A549 (cell line): ENCODE data around the gene CABP4. TPM values are rescaled to one million over a fixed set of nuclear protein-coding genes. Genes with fewer than 3 reads are reported as not detected.
"Not testable (repeated sequence)": the region's sequence is repeated elsewhere in the genome, so short reads cannot be mapped to it uniquely, and the experiment has no call there.

Experiments used
- ATAC-seq, 2 experiments: fragments of 200-7000 bp in 1 of 2; fragments of >200 bp in 1 of 2; cut with Nextera tagmentation in 1 of 2; cut with Tn5 transposase in 1 of 2; 3 replicates each; pipeline versions ENCODE4 v1.8.0 to v1.9.1; 2018 to 2020; ENCODE audit warnings: mild to moderate bottlenecking in 1 of 2, moderate library complexity in 1 of 2
- CTCF ChIA-PET: fragments of 300-600 bp; sonication (Branson Sonifier 250); formaldehyde crosslinking; extraction: SDS; loops from one replicate; lab custom pipeline; 2021; ENCODE audit warnings: antibody characterized with exemption, inconsistent platforms; lab: Yijun Ruan, JAX
- POLR2A ChIA-PET: fragments of 350-600 bp; formaldehyde crosslinking; extraction: SDS; loops from one replicate; lab custom pipeline; 2021; ENCODE audit warnings: antibody characterized with exemption, inconsistent platforms; lab: Yijun Ruan, JAX
- DNase-seq, 2 experiments: peaks; one replicate each; pipeline versions ENCODE4 v3.0.0 to v3.0.0-alpha.2; 2011 to 2016; ENCODE audit warnings: low read depth in 1 of 2, low spot score in 1 of 2
- FAIRE-seq: peaks from 2 replicates; lab custom pipeline; 2011; peaks lifted over from hg19 to GRCh38; lab: Jason Lieb, UNC
- H3K27ac ChIP-seq, 2 experiments: fragments of >200 bp; sonication (Bioruptor Twin); formaldehyde crosslinking; 3 replicates each; pipeline ENCODE4 v1.5.1; 2016 to 2017
- H3K4me1 ChIP-seq: fragments of >200 bp; sonication (Bioruptor Twin); formaldehyde crosslinking; 3 replicates; pipeline ENCODE4 v1.6.1; 2016
- H3K4me2 ChIP-seq: fragments of >200 bp; sonication (Bioruptor Twin); formaldehyde crosslinking; 3 replicates; pipeline ENCODE4 v1.6.1; 2016
- H3K4me3 ChIP-seq: fragments of >200 bp; sonication (Bioruptor Twin); formaldehyde crosslinking; 3 replicates; pipeline ENCODE4 v1.5.1; 2016
- H3K9me3 ChIP-seq: fragments of >200 bp; sonication (Bioruptor Twin); formaldehyde crosslinking; 3 replicates; pipeline ENCODE4 v1.6.1; 2016
- BHLHE40 ChIP-seq: IDR thresholded peaks from 2 replicates; pipeline ENCODE4 v1.6.1; 2012; ENCODE audit warnings: low read depth, low read length, inconsistent platforms
- CEBPB ChIP-seq, 2 experiments: fragments of >200 bp in 1 of 2; sonication (Bioruptor Twin) in 1 of 2; formaldehyde crosslinking in 1 of 2; IDR thresholded peaks; 2 replicates each; pipeline ENCODE4 v1.6.1; 2012 to 2016
- EHF ChIP-seq: fragments of 250-450 bp; sonication (Bioruptor Pico); IDR thresholded peaks from 2 replicates; pipeline ENCODE4 v1.5.0; 2020; ENCODE audit warnings: mild to moderate bottlenecking
- EHMT2 ChIP-seq: fragments of 200-600 bp; sonication (generic); IDR thresholded peaks from 2 replicates; pipeline ENCODE4 v1.6.1; 2016; ENCODE audit warnings: antibody characterized with exemption, low read depth, mild to moderate bottlenecking, moderate library complexity
- FOSB ChIP-seq: fragments of 250-450 bp; sonication (Bioruptor Pico); IDR thresholded peaks from 2 replicates; pipeline ENCODE4 v1.5.0; 2020; ENCODE audit warnings: mild to moderate bottlenecking, moderate library complexity
- HEYL ChIP-seq: fragments of 250-450 bp; sonication (Bioruptor Pico); IDR thresholded peaks from 2 replicates; pipeline ENCODE4 v1.8.0; 2021; ENCODE audit warnings: mild to moderate bottlenecking, moderate library complexity
- HOXA7 ChIP-seq: fragments of 250-450 bp; sonication (Bioruptor Pico); IDR thresholded peaks from 2 replicates; pipeline ENCODE4 v1.5.0; 2020; ENCODE audit warnings: mild to moderate bottlenecking, moderate library complexity
- JUNB ChIP-seq: fragments of >200 bp; sonication (Bioruptor Twin); formaldehyde crosslinking; IDR thresholded peaks from 2 replicates; pipeline ENCODE4 v1.6.1; 2016
- MAZ ChIP-seq: fragments of 150-350 bp; IDR thresholded peaks from 2 replicates; pipeline ENCODE4 v1.6.1; 2014; ENCODE audit warnings: antibody characterized with exemption, low read depth, low read length, borderline replicate concordance
- NFE2L2 ChIP-seq: fragments of 150-350 bp; conservative IDR thresholded peaks from 2 replicates; pipeline ENCODE4 v1.6.1; 2014; ENCODE audit warnings: low read length
- POLR2AphosphoS2 ChIP-seq: conservative IDR thresholded peaks from 2 replicates; pipeline ENCODE4 v1.6.1; 2012; ENCODE audit warnings: low read length, improper control_type of control experiment, inconsistent platforms
- RAD21 ChIP-seq, 2 experiments: fragments of >200 bp in 1 of 2; sonication (Bioruptor Twin) in 1 of 2; formaldehyde crosslinking in 1 of 2; IDR thresholded peaks in 1 of 2; conservative IDR thresholded peaks in 1 of 2; 2 replicates in 1 of 2; 3 replicates in 1 of 2; pipeline ENCODE4 v1.6.1; 2012 to 2018; ENCODE audit warnings: inconsistent platforms in 1 of 2
- RARB ChIP-seq: fragments of 250-450 bp; sonication (Bioruptor Pico); IDR thresholded peaks from 2 replicates; pipeline ENCODE4 v1.8.0; 2021; ENCODE audit warnings: mild to moderate bottlenecking, moderate library complexity
- RCOR1 ChIP-seq: fragments of 150-350 bp; IDR thresholded peaks from 2 replicates; pipeline ENCODE4 v1.6.1; 2014; ENCODE audit warnings: antibody characterized with exemption, low read length, low read depth
- RFX5 ChIP-seq: fragments of 450-650 bp; IDR thresholded peaks from 2 replicates; pipeline ENCODE4 v1.7.1; 2014; ENCODE audit warnings: antibody characterized with exemption, mild to moderate bottlenecking, moderate library complexity
- SREBF2 ChIP-seq: fragments of 450-650 bp; IDR thresholded peaks from 2 replicates; pipeline ENCODE4 v1.6.1; 2014; ENCODE audit warnings: mild to moderate bottlenecking, moderate library complexity
- TFCP2L1 ChIP-seq: fragments of 250-450 bp; sonication (Bioruptor Pico); IDR thresholded peaks from 2 replicates; pipeline ENCODE4 v1.5.0; 2021; ENCODE audit warnings: mild to moderate bottlenecking
- TP53 ChIP-seq: fragments of 250-450 bp; sonication (Bioruptor Pico); IDR thresholded peaks from 2 replicates; pipeline ENCODE4 v1.5.0; 2021; ENCODE audit warnings: mild to moderate bottlenecking, moderate library complexity
- ZC3H11A ChIP-seq: fragments of 450-650 bp; IDR thresholded peaks from 2 replicates; pipeline ENCODE4 v1.6.1; 2014; ENCODE audit warnings: antibody characterized with exemption, mild to moderate bottlenecking
- ZNF302 ChIP-seq: fragments of 250-450 bp; sonication (Bioruptor Pico); IDR thresholded peaks from 2 replicates; pipeline ENCODE4 v1.9.0; 2021; ENCODE audit warnings: inconsistent platforms, mild to moderate bottlenecking, moderate library complexity
- WGBS: methylation state at CpG from one replicate; pipeline ENCODE4 v1.1.6; 2017; ENCODE audit errors: missing lambda C conversion rate; 5-methylcytosine and 5-hydroxymethylcytosine counted together
- polyA plus RNA-seq, 4 experiments: library from polyadenylated mRNA; depleted of rRNA in 3 of 4; stranded (reverse); fragments of >200 nt; fragmentation: RNase III in 1 of 4; extraction: RNeasy Plus Mini Kit Qiagen cat#74134 plus additional on column Dnase treatment in 1 of 4; gene quantifications; 2 replicates in 3 of 4; 3 replicates in 1 of 4; pipeline ENCODE4 v1.2.3, GENCODE V29; 2011 to 2017
- TF ChIP-seq, protein P1 (sequence below): fragments of 250-450 bp; sonication (Bioruptor Pico); IDR thresholded peaks from 2 replicates; pipeline ENCODE4 v1.5.0; 2021; ENCODE audit warnings: mild to moderate bottlenecking, moderate library complexity, borderline replicate concordance
- TF ChIP-seq, protein P2 (sequence below): fragments of >200 bp; sonication (Bioruptor Twin); formaldehyde crosslinking; IDR thresholded peaks from 3 replicates; pipeline ENCODE4 v1.6.1; 2016
- TF ChIP-seq, protein P3 (sequence below): fragments of 450-650 bp; IDR thresholded peaks from 2 replicates; pipeline ENCODE4 v1.6.1; 2014; ENCODE audit warnings: antibody characterized with exemption
- TF ChIP-seq, protein P4 (sequence below): IDR thresholded peaks from 2 replicates; pipeline ENCODE4 v1.6.1; 2012

CABP4 gene
- polyA plus RNA-seq, 2 of the 4 experiments (the other 2 are of a cell fraction) = not detected

DNA sequence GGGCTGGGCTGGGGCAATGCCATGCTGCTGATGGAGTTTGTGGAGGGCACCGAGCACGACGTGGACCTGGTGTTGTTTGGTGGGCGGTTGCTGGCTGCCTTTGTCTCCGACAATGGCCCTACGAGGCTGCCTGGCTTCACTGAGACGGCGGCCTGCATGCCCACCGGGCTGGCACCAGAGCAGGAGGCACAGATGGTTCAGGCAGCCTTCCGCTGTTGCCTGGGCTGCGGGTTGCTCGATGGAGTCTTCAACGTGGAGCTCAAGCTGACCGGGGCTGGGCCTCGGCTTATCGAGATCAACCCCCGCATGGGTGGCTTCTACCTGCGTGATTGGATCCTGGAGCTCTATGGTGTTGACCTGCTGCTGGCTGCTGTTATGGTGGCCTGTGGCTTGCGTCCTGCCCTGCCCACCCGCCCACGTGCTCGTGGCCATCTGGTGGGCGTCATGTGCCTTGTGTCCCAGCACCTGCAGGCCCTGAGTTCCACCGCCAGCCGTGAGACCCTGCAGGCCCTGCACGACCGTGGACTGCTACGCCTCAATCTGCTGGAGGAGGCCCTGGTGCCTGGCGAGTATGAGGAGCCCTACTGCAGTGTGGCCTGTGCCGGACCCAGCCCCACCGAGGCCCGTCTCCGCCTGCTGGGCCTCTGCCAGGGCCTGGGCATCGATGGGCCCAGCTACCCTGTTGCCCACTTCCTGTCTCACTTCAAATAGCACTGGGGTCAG lies 31.1 kb upstream of the CABP4 start:
- DNase-seq (no peak), ATAC-seq (no peak)
- no peak overlapping the region for H3K4me3 ChIP-seq
- ChIA-PET CTCF (interaction anchor here (0.6 to 3.0 kb wide), 7 partner anchors 15 to 45 kb away, joined by 3 to 18 read pairs (median 4); partner anchors contain the start of genes PPP1CA and TMEM134), POLR2A (no interaction called here)
- no peaks in the 10 kb centered on the region for H3K9me3 ChIP-seq
- 93% methylated on average over 30 of the region's 34 CpGs for WGBS
- no peak overlapping the region for H3K4me2 ChIP-seq
- TF ChIP-seq, protein P1, sequence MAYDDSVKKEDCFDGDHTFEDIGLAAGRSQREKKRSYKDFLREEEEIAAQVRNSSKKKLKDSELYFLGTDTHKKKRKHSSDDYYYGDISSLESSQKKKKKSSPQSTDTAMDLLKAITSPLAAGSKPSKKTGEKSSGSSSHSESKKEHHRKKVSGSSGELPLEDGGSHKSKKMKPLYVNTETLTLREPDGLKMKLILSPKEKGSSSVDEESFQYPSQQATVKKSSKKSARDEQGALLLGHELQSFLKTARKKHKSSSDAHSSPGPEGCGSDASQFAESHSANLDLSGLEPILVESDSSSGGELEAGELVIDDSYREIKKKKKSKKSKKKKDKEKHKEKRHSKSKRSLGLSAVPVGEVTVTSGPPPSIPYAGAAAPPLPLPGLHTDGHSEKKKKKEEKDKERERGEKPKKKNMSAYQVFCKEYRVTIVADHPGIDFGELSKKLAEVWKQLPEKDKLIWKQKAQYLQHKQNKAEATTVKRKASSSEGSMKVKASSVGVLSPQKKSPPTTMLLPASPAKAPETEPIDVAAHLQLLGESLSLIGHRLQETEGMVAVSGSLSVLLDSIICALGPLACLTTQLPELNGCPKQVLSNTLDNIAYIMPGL (CRISPR knock-in tag) = no peak
- TF ChIP-seq POLR2AphosphoS2 (no peak), EHF (CRISPR knock-in tag) (no peak), SREBF2 (no peak), RCOR1 (no peak), BHLHE40 (no peak), JUNB (no peak), RAD21 (conservative IDR thresholded peaks at IDR 0.05 in 1 of 2, IDR thresholded peaks at IDR 0.05 in 1 of 2) (no peak), FOSB (CRISPR knock-in tag) (no peak), HOXA7 (CRISPR knock-in tag) (no peak), ZC3H11A (no peak)
- TF ChIP-seq, protein P2, sequence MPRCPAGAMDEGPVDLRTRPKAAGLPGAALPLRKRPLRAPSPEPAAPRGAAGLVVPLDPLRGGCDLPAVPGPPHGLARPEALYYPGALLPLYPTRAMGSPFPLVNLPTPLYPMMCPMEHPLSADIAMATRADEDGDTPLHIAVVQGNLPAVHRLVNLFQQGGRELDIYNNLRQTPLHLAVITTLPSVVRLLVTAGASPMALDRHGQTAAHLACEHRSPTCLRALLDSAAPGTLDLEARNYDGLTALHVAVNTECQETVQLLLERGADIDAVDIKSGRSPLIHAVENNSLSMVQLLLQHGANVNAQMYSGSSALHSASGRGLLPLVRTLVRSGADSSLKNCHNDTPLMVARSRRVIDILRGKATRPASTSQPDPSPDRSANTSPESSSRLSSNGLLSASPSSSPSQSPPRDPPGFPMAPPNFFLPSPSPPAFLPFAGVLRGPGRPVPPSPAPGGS = no peak
- TF ChIP-seq, all 56 proteins: peak for 0
- peaks cover 14% of the 10 kb centered on the region for H3K4me1 ChIP-seq
- no peak for FAIRE-seq
- no peak overlapping the region for H3K27ac ChIP-seq

DNA sequence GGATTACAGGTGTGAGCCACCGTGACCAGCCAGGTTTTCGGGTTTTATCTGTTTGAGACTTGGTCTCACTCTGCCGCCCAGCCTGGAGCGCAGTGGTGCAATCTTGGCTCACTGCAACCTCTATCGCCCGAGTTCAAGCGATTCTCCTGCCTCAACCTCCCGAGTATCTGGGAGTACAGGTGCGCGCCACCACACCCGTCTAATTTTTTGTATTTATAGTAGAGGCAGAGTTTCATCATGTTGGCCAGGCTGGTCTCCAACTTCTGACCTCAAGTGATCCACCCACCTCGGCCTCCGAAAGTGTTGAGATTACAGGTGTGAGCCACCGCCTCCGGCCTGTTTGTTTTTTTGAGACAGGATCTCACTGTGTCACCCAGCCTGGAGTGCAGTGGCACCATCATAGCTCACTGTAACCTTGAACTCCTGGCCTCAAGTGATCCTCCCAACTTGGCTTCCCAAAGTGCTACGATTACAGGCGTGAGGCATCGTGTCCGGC lies 27.7 kb upstream of the CABP4 start:
- FAIRE-seq, DNase-seq, ATAC-seq, CTCF ChIA-PET, H3K9me3 ChIP-seq: not testable (repeated sequence)
- H3K4me1 ChIP-seq = peaks cover 11% of the 10 kb centered on the region; the same call in 2 of the 3 replicates
- H3K4me3 ChIP-seq = peak overlapping the region; percentile 73
- peak overlapping the region; percentile 76 to 94 for H3K27ac ChIP-seq
- peak overlapping the region; percentile 74 for H3K4me2 ChIP-seq
- POLR2A ChIA-PET = interaction anchor here (1.1 to 1.2 kb wide), 2 partner anchors 26 to 38 kb away, joined by 3 to 4 read pairs; partner anchors contain the start of gene PPP1CA
- 73% methylated on average over 19 of the region's 19 CpGs for WGBS

DNA sequence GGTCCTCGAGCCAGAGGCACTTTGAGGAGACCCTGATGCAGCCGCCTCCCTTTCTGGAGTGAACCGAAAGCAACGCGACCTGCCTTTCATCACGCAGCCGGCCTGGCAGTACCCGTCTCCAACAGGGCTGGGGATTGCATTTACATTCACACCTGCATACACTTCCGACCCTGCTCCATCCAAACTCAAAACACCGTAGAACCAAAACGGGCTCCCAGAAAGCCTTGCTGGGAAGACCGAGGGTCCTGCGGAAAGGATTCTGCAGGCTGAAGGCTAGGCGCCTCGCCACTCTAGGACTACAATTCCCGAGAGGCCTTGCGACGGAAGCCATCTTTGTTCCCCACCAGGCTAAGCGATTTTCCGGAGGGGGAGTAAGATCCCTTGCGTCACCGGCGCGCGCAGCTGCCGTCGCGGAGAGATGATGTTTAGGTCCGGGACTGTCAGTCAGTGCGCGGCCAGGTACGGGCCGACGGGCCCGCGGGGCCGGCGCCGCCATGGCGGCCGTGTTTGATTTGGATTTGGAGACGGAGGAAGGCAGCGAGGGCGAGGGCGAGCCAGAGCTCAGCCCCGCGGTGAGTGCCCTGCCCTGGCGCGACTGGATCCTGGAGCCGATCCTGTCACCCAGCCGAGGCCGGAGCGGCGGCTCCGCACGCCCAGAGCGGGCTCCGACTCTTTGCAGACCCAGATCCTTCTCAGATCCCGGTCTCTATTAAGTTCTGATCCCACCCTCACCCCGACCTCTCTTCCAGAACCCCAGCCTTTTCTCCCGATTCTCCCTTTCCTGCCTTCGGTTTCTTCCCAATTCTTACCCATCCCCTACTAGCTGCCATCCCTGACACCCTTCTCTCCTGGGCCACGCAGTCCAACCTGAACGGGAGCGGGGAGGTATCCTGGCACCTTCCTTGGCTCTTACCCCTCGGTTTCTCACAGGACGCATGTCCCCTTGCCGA lies 26.8 kb upstream of the CABP4 start, which contains the start of gene RPS6KB2:
RPS6KB2 (plus strand) TSS at position 443 of the 950 bp plus-strand sequence; CDS start at position 495, 52 bp downstream.
- FAIRE-seq = no peak
- TF ChIP-seq MAZ = 0 out of 2 replicates have a peak, but pooled peaks have one; percentile 71
- TF ChIP-seq TFCP2L1 (CRISPR knock-in tag) = no peak
- TF ChIP-seq EHMT2 = no peak
- TF ChIP-seq NFE2L2 = no peak
- peak; percentile 32 to 76; a peak in 2 of 4 replicates for TF ChIP-seq CEBPB (IDR thresholded peaks at IDR 0.05)
- TF ChIP-seq, protein P3, sequence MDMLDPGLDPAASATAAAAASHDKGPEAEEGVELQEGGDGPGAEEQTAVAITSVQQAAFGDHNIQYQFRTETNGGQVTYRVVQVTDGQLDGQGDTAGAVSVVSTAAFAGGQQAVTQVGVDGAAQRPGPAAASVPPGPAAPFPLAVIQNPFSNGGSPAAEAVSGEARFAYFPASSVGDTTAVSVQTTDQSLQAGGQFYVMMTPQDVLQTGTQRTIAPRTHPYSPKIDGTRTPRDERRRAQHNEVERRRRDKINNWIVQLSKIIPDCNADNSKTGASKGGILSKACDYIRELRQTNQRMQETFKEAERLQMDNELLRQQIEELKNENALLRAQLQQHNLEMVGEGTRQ = no peak
- TF ChIP-seq, protein P4, sequence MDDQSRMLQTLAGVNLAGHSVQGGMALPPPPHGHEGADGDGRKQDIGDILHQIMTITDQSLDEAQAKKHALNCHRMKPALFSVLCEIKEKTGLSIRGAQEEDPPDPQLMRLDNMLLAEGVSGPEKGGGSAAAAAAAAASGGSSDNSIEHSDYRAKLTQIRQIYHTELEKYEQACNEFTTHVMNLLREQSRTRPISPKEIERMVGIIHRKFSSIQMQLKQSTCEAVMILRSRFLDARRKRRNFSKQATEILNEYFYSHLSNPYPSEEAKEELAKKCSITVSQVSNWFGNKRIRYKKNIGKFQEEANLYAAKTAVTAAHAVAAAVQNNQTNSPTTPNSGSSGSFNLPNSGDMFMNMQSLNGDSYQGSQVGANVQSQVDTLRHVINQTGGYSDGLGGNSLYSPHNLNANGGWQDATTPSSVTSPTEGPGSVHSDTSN = peak; percentile 80
- TF ChIP-seq RFX5 = no peak; the same call in 1 of the 2 replicates
- TF ChIP-seq EHF (CRISPR knock-in tag) = no peak
- TF ChIP-seq RARB (CRISPR knock-in tag) = no peak
- no peak for TF ChIP-seq HEYL (CRISPR knock-in tag)
- TF ChIP-seq ZNF302 = no peak
- no peak for TF ChIP-seq TP53 (CRISPR knock-in tag)

More for the DNA sequence above, 26.8 kb upstream of the CABP4 start, which contains the start of gene RPS6KB2:
- ChIA-PET POLR2A (interaction anchor here (0.5 to 1.6 kb wide), 7 partner anchors 10 to 814 kb away, joined by 3 to 5 read pairs (median 3); partner anchors contain the start of genes AIP, POLD4 and PPP1CA), CTCF (interaction anchor here (1.1 to 1.4 kb wide), 4 partner anchors 9 to 111 kb away, joined by 3 to 6 read pairs (median 3); partner anchors contain the start of genes PPP1CA and PTPRCAP)
- H3K4me2 ChIP-seq = peak within 1 kb of the TSS; percentile 85
- H3K4me1 ChIP-seq = peaks cover 11% of the 10 kb centered on the region; the same call in 2 of the 3 replicates
- 6% methylated on average over 49 of the region's 68 CpGs for WGBS
- DNase-seq = peak; percentile 98 to 99
- peak within 1 kb of the TSS; percentile 77 to 94 for H3K27ac ChIP-seq
- H3K9me3 ChIP-seq = no peaks in the 10 kb centered on the region
- peak within 1 kb of the TSS; percentile 73 for H3K4me3 ChIP-seq
- peak; percentile 81 to 90 for ATAC-seq
